Tibial nerve (tissue), 4 donors: ENCODE measurements around the gene CD300E.

Experiments used
- CTCF ChIP-seq, 5 experiments: fragments of 200-600 bp in 3 of 5; fragments of 450-650 bp in 2 of 5; sonication (generic) in 3 of 5; IDR thresholded peaks; one replicate each; pipeline ENCODE4 v1.5.1; 2016 to 2019; ENCODE audit warnings: antibody characterized with exemption in 5 of 5, mild to moderate bottlenecking in 3 of 5, moderate library complexity in 2 of 5
- EP300 ChIP-seq, 2 donors: sonication (generic); formaldehyde crosslinking; IDR thresholded peaks; one replicate each; pipeline ENCODE4 v1.6.1; 2017; ENCODE audit warnings: antibody characterized with exemption in 2 of 2, mild to moderate bottlenecking in 1 of 2
- POLR2A ChIP-seq, 2 donors: fragments of 450-650 bp; IDR thresholded peaks; one replicate each; pipeline ENCODE4 v1.6.1; 2017; ENCODE audit warnings: antibody characterized with exemption in 2 of 2, mild to moderate bottlenecking in 2 of 2, moderate library complexity in 2 of 2

- TF ChIP-seq CTCF (IDR thresholded peaks at IDR 0.05), result no peak
- TF ChIP-seq POLR2A (IDR thresholded peaks at IDR 0.05), result no peak
- TF ChIP-seq EP300 (IDR thresholded peaks at IDR 0.05), result peak in 1 of 2 donors; percentile 33
Observed at GRCh38 chr17:74671031-74671771, 47.7 kb upstream of the CD300E start.
